Mesothelial cell of epicardium (in vitro differentiated cells): Measurements from ENCODE around the gene PHOSPHO1. TPM values are rescaled to one million over a fixed set of nuclear protein-coding genes. Genes with fewer than 3 reads are reported as not detected.

Experiments
- DNase-seq, 2 experiments: peaks; one replicate each; pipeline ENCODE4 v3.0.0; 2021; ENCODE audit warnings: low spot score in 2 of 2; ENCODE audit not compliant: unreplicated experiment in 2 of 2
- H3K27ac Mint-ChIP-seq: 2 replicates; pipeline ENCODE4 v1.8.0; 2021; ENCODE audit warnings: mixed read lengths
- H3K27me3 Mint-ChIP-seq: 2 replicates; pipeline ENCODE4 v1.8.0; 2021; ENCODE audit warnings: low read depth, mixed read lengths
- H3K36me3 Mint-ChIP-seq: 2 replicates; pipeline ENCODE4 v1.8.0; 2021; ENCODE audit warnings: mixed read lengths
- H3K4me1 Mint-ChIP-seq: 2 replicates; pipeline ENCODE4 v1.8.0; 2021; ENCODE audit warnings: mixed read lengths
- H3K4me3 Mint-ChIP-seq: 2 replicates; pipeline ENCODE4 v1.8.0; 2021; ENCODE audit warnings: mild to moderate bottlenecking, moderate library complexity, mixed read lengths
- H3K9me3 Mint-ChIP-seq: 2 replicates; pipeline ENCODE4 v1.8.0; 2021; ENCODE audit warnings: mixed read lengths
- total RNA-seq: library from RNA; stranded (reverse); gene quantifications from 3 replicates; pipeline ENCODE4 v1.2.1, GENCODE V29; 2021
- TF ChIP-seq, protein P1 (sequence below): fragments of 200-600 bp; sonication (generic); IDR thresholded peaks from one replicate; pipeline ENCODE4 v1.5.0; 2021; ENCODE audit warnings: antibody characterized with exemption; ENCODE audit not compliant: unreplicated experiment

Gene PHOSPHO1
- total RNA-seq, 1 donor from 2014 or later: 0.25 TPM

DNA sequence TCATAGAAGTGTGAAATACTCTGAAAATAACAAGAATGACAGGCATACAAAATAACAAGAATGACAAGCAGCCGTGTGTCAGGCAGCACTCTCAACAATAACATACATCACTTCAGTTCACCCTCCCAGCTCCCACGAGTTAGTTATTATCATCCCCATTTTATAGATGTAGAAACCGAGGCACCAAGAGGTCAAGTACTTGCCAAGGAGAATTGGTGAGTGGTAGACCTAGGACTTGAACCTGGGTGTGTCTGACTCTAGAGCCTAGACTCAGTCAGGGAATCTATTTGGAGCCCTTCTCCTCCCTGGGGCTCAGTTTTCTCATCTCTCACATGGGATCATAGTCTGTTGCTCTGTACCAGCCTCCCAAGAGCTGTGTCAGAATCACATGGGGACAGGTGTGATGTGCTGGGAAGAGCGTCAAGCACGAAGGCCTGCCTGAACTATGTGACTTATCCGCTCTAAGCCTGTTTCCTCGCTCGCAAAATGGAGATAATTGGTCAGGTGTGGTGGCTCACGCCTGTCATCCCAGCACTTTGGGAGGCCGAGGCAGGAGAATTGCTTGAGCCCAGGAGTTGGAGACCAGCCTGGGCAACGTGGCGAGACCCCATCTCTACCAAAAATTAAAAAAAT, 19.4 kb upstream of the PHOSPHO1 start:
- DNase-seq: no peak
- Mint-ChIP-seq H3K9me3 (no peaks in the 10 kb centered on the region), H3K27me3 (no peaks in the 10 kb centered on the region), H3K4me1 (peaks cover 2% of the 10 kb centered on the region), H3K4me3 (no peak overlapping the region), H3K36me3 (no peaks in the 10 kb centered on the region), H3K27ac (no peak overlapping the region)
- TF ChIP-seq, protein P1, sequence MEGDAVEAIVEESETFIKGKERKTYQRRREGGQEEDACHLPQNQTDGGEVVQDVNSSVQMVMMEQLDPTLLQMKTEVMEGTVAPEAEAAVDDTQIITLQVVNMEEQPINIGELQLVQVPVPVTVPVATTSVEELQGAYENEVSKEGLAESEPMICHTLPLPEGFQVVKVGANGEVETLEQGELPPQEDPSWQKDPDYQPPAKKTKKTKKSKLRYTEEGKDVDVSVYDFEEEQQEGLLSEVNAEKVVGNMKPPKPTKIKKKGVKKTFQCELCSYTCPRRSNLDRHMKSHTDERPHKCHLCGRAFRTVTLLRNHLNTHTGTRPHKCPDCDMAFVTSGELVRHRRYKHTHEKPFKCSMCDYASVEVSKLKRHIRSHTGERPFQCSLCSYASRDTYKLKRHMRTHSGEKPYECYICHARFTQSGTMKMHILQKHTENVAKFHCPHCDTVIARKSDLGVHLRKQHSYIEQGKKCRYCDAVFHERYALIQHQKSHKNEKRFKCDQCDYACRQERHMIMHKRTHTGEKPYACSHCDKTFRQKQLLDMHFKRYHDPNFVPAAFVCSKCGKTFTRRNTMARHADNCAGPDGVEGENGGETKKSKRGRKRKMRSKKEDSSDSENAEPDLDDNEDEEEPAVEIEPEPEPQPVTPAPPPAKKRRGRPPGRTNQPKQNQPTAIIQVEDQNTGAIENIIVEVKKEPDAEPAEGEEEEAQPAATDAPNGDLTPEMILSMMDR: no peak

GRCh38 chr17:49249292-49249794, 18.8 kb upstream of the PHOSPHO1 start:
- H3K4me3 Mint-ChIP-seq: no peak overlapping the region

DNA sequence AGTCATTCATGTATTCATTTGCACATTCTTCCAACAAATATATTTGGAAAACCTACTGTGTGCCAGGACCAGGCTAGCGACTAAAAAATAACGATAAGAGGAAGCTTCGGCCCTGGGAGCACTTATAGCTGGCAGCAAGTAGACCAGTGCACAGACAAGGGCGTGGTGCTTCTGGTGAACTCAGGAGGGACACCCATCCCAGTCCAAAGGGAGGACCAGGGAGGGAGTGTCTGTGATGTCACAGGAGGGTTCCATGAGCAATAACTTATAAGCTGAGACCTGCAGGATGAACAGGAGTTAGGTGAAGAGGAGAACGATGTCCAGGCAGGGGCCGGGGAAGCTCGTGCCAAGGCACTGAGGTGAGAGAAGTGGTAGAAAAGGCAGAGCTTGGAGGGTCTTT, 17.4 kb upstream of the PHOSPHO1 start:
- H3K27me3 Mint-ChIP-seq: no peaks in the 10 kb centered on the region
- no peak overlapping the region for H3K4me3 Mint-ChIP-seq
- no peak for DNase-seq
- TF ChIP-seq, protein P1: no peak
- H3K36me3 Mint-ChIP-seq: no peaks in the 10 kb centered on the region
- H3K4me1 Mint-ChIP-seq: peaks cover 2% of the 10 kb centered on the region
- H3K27ac Mint-ChIP-seq: no peak overlapping the region
- no peaks in the 10 kb centered on the region for H3K9me3 Mint-ChIP-seq

More at GRCh38 chr17:49249292-49249794, 18.8 kb upstream of the PHOSPHO1 start:
- TF ChIP-seq, protein P1: no peak
- no peaks in the 10 kb centered on the region for H3K27me3 Mint-ChIP-seq
- peaks cover 2% of the 10 kb centered on the region for H3K4me1 Mint-ChIP-seq
- DNase-seq: no peak
- H3K9me3 Mint-ChIP-seq: no peaks in the 10 kb centered on the region
- no peak overlapping the region for H3K27ac Mint-ChIP-seq
- no peaks in the 10 kb centered on the region for H3K36me3 Mint-ChIP-seq

- Mint-ChIP-seq H3K36me3 (no peaks in the 10 kb centered on the region), H3K27me3 (peaks cover under 1% of the 10 kb centered on the region), H3K27ac (no peak overlapping the region), H3K4me3 (no peak overlapping the region), H3K4me1 (peaks cover 2% of the 10 kb centered on the region), H3K9me3 (no peaks in the 10 kb centered on the region)
- TF ChIP-seq, protein P1: no peak
- no peak for DNase-seq
These were observed 14.3 kb upstream of the PHOSPHO1 start for GRCh38 chr17:49244839-49245238.

GRCh38 chr17:49242813-49243212, 12.2 kb upstream of the PHOSPHO1 start:
- H3K4me1 Mint-ChIP-seq: no peaks in the 10 kb centered on the region
- H3K36me3 Mint-ChIP-seq: no peaks in the 10 kb centered on the region
- H3K27ac Mint-ChIP-seq: no peak overlapping the region
- no peaks in the 10 kb centered on the region for H3K9me3 Mint-ChIP-seq
- peaks cover 8% of the 10 kb centered on the region for H3K27me3 Mint-ChIP-seq
- no peak overlapping the region for H3K4me3 Mint-ChIP-seq
- DNase-seq: no peak
- TF ChIP-seq, protein P1: no peak
